ENCODE measurements around the gene MACROD2.

Gene MACROD2

GRCh38 chr20:16005021-16005914 lies 2010.0 kb downstream of the MACROD2 start:
- Histone ChIP-seq H3K4me1 (no peaks in the 10 kb centered on the region), H3K9ac (no peak overlapping the region), H2AFZ (no peak overlapping the region), H3K79me2 (no peaks in the 10 kb centered on the region), H3K4me3 (ENCODE audit: low read depth, low read length) (no peak overlapping the region), H3K4me2 (ENCODE audit: low read length) (no peak overlapping the region), H3K36me3 (ENCODE audit: control insufficient read depth, insufficient read depth, low read length) (no peaks in the 10 kb centered on the region), H3K9me3 (ENCODE audit: control insufficient read depth, low read length) (no peaks in the 10 kb centered on the region), H3K27ac (no peak overlapping the region), H3K27me3 (ENCODE audit: control insufficient read depth, insufficient read depth, low read length) (no peaks in the 10 kb centered on the region)
- TF ChIP-seq CTCF (IDR thresholded peaks at IDR 0.05) = no peak

GRCh38 chr20:16005915-16006493 lies 2010.7 kb downstream of the MACROD2 start:
- H3K9ac ChIP-seq = no peak overlapping the region
- no peaks in the 10 kb centered on the region for H3K79me2 ChIP-seq
- H3K27ac ChIP-seq = no peak overlapping the region
- no peak overlapping the region for H3K4me3 ChIP-seq (ENCODE audit: low read depth, low read length)
- no peaks in the 10 kb centered on the region for H3K27me3 ChIP-seq (ENCODE audit: control insufficient read depth, insufficient read depth, low read length)
- H3K4me2 ChIP-seq (ENCODE audit: low read length) = no peak overlapping the region
- no peak overlapping the region for H2AFZ ChIP-seq
- TF ChIP-seq CTCF (IDR thresholded peaks at IDR 0.05) = no peak
- no peaks in the 10 kb centered on the region for H3K9me3 ChIP-seq (ENCODE audit: control insufficient read depth, low read length)
- H3K36me3 ChIP-seq (ENCODE audit: control insufficient read depth, insufficient read depth, low read length) = no peaks in the 10 kb centered on the region
- H3K4me1 ChIP-seq = no peaks in the 10 kb centered on the region

GRCh38 chr20:16007164-16007563 lies 2011.8 kb downstream of the MACROD2 start:
- H3K9me3 ChIP-seq (ENCODE audit: control insufficient read depth, low read length) = no peaks in the 10 kb centered on the region
- H3K79me2 ChIP-seq = no peaks in the 10 kb centered on the region
- no peak overlapping the region for H3K27ac ChIP-seq
- H3K36me3 ChIP-seq (ENCODE audit: control insufficient read depth, insufficient read depth, low read length) = no peaks in the 10 kb centered on the region
- H2AFZ ChIP-seq = no peak overlapping the region
- H3K27me3 ChIP-seq (ENCODE audit: control insufficient read depth, insufficient read depth, low read length) = no peaks in the 10 kb centered on the region
- no peak for TF ChIP-seq CTCF (IDR thresholded peaks at IDR 0.05)
- no peaks in the 10 kb centered on the region for H3K4me1 ChIP-seq
- no peak overlapping the region for H3K4me3 ChIP-seq (ENCODE audit: low read depth, low read length)
- no peak overlapping the region for H3K9ac ChIP-seq
- no peak overlapping the region for H3K4me2 ChIP-seq (ENCODE audit: low read length)

- Histone ChIP-seq H3K36me3 (ENCODE audit: control insufficient read depth, insufficient read depth, low read length) (no peaks in the 10 kb centered on the region), H3K27me3 (ENCODE audit: control insufficient read depth, insufficient read depth, low read length) (no peaks in the 10 kb centered on the region), H3K79me2 (no peaks in the 10 kb centered on the region), H3K27ac (no peak overlapping the region), H2AFZ (no peak overlapping the region), H3K4me1 (no peaks in the 10 kb centered on the region), H3K9ac (no peak overlapping the region), H3K9me3 (ENCODE audit: control insufficient read depth, low read length) (no peaks in the 10 kb centered on the region), H3K4me3 (ENCODE audit: low read depth, low read length) (no peak overlapping the region), H3K4me2 (ENCODE audit: low read length) (no peak overlapping the region)
- no peak for TF ChIP-seq CTCF (IDR thresholded peaks at IDR 0.05)
Measured at GRCh38 chr20:16007962-16008361, 2012.6 kb downstream of the MACROD2 start.

Measured in parathyroid adenoma (tissue), 2 donors.